GF-D8 (cell line): Measurements from ENCODE around the gene PARD3.
A peak's percentile ranks its signal among the peaks of the same experiment; 100 is the strongest.
"Not testable (repeated sequence)": the region's sequence is repeated elsewhere in the genome, so short reads cannot be mapped to it uniquely, and the experiment has no call there.

Experiments
- DNase-seq: peaks from one replicate; lab custom pipeline; 2025; lab: John Stamatoyannopoulos, UW

PARD3 gene

DNA sequence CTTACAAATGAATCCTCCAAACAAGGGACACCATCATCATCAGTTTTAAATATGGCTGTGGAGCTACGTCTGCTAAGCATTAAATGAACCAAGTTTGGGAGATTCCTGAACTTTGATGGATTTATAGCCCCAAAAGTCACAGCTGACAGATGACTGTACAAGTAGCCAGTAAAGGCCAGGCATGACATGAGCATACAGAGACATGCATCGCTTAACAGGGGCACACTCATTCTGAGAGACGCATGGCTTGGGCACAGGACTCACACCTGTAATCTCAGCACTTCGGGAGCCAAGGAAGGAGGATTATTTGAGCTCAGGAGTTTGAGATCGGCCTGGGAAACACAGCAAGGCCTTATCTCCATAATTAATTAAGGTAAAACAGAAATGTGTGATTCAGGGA is 166.2 kb downstream of the PARD3 start:
- DNase-seq = no peak

DNA sequence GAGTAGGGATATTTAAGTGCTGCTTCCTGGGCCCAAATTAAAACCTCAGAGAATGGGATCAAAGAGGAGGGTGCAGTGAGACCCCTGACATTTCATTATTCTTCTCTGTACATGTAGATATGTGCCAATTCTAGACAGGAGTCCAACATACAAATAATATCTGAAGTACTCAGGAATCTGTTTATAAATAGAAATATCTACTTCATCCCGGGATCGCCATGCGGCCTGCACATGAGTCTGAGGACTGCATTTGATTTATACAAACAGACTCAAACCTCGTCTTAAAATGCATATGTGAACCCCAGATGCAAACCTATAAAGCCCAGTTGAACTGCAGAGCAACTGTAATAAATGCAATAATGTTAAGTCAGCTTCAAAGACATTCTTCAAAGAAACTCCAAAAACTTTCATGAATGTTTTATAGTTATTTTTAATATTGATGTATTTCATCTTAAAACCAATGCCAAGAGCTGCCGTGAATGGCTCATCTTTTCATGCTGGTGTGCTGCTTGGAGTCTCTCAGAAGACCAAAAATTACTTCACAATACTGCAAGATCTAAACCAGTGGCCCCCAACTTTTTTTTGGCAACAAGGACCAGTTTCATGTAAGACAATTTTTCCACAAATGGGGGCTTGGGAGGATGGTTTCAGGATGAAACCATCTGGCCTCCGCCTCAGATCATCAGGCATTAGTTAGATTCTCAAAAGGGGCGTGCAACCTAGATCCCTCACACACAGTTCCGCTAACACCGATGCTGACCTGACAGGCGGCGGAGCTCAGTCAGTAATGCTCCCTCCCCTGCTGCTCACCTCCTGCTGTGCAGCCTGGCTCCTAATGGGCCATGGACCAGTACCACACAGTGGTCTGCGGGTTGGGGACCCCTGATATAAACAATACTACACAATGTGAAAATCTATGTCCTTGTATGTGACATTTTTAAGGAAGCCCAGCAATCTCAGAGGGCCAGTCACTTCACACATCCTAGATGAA is 166.9 kb downstream of the PARD3 start:
- DNase-seq = no peak

DNA sequence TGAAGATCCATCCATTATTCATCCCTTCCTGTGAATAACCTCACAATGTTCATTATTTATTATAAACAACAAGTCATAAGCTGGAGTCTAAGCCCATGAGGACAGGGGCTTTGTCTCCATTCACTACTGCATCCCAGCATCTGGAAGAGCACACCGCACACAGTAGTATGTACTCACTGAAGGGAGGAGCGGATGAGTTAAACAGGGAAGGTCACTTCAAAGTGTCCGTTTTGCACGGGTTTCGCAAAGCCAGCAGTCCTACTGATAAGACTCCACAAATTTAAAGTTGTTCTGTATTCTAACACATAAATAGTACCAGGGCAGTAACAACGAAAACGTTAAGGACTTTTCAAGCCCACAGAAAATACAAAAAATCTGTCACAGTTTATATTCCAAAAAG is 167.9 kb downstream of the PARD3 start:
- no peak for DNase-seq

DNA sequence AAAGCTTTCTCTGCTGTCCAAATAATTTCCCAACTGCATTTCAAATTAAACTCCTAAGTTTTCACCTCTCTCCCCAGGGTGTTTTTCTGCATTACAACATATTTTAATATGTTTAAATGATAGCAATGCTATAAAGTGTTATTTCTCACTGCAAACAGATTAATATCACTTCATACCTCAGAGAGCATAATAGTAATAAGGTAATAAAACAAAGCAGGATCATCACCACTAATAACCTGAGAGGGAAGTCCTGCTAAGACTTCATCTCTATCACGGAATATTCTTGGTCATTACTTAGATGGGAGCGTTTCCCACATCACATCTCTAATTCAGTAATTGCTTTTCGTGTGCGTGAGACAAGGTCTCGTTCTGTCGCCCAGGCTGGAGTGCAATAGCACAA is 168.8 kb downstream of the PARD3 start:
- no peak for DNase-seq

DNA sequence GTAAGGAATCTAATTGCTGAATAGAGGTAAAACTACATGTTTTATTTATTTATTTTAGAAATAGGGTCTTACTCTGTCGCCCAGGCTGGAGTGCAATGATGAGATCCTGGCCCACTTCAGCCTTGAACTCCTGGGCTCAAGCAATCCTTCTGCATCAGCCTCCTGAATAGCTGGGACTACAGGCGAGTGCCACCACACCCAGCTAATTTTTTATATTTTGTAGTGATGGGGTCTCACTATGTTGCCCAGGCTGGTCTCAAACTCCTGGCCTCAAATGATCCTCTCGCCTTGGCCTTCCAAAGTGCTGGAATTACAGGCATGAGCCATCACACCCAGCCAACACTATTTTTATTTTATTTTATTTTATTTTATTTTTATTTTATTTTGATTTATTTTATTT is 170.3 kb downstream of the PARD3 start:
- not testable (repeated sequence) for DNase-seq

DNA sequence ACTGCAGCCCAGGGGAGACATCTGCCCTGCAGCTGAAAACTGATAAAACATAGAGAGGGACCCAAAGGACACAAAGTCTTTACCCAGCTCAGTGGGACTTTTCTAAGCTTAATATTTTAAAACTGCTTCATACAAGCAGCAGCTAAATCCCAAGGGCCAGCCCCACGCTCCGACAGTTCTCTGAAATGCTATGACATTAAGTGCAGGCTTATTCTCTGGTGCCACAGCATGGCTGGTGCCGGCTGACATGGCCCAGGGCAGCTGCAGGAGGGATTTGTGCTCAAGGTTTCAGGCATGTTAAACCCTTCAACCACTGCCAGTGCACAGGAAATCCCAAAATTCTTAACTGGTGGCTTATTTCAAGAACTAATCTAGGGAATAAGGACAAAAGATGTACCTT is 170.9 kb downstream of the PARD3 start:
- no peak for DNase-seq

DNA sequence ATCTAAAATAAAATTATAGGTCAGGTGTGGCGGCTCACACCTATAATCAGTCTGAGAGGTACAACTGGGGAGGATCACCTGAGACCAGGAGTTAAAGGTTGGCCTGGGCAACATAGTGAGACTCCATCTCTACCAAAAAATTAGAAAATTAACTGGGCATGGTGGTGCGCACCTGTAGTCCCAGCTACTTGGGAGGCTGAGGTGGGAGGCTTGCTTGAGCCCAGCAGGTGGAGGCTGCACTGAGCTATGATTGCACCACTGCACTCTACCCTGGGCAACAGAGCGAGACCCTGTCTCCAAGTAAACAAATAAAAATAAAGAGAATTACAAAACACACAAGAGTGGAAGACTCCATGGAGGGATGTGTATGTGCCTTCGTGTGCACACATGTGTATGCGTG is 171.5 kb downstream of the PARD3 start:
- DNase-seq = no peak

DNA sequence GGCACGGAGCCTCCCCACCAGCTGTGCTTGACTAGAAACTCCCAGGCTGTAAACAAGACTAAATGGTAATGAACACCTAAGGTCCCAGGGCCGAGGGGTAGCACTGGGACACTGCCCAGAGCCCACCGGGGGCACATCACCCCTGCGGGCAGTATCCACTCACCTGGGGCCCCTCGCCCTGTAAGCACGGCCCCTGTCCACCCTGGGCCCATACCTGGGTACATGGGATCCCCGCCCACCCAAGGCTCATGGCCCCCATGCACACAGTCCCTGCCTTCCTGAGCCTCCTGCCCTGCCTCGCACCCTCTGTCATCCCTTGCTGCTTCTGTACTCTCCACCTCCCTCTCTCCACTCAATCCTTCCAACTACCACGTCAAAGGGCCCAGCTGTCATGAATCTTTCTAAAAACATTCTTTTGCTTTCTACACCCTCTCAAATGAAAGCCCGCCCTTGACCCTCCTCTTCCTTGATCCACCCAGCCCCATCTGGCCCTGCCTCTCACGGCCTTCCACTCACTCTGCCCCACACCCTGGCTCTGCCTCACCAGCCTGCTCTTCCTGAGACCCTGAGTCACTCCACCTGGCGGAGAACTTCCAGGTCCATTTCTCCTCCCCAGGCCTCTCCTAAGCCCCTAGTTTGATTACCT is 173.1 kb downstream of the PARD3 start:
- DNase-seq = no peak

DNA sequence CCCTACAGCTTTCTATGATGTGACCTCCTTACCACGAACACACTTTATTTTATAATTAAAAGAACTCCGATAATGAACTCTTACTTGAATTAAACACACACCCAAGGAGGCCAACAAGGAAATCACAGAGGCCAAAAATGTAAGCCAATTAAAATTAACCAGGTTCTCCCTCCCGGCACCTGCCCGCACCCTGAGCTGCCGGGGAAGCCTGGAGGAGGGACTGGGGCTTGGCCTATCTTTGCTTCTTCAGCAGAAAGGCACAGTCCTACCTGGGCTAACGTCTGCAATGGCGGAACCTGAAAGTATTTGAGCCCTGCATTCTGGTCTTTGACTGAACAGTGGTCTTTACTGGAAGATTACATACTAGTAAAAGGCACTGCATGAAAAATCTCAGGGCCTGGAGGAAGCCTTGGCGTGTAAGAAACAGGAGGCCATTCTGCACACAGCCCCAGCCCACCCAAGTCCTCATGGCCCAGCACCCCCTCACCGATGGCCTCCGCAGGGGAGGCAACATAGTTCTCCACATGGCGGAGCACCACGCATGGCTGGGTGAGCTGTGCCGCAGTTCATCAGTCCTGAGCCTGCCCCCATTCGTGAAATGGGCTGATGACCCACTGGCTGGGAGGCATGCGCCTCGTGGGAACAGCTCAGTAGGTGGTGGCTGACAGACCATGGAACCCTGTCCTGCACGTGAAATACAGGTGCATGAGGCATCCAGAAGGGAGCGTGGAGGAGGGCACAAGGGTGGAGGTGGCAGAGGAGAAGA is 173.8 kb downstream of the PARD3 start:
- no peak for DNase-seq

DNA sequence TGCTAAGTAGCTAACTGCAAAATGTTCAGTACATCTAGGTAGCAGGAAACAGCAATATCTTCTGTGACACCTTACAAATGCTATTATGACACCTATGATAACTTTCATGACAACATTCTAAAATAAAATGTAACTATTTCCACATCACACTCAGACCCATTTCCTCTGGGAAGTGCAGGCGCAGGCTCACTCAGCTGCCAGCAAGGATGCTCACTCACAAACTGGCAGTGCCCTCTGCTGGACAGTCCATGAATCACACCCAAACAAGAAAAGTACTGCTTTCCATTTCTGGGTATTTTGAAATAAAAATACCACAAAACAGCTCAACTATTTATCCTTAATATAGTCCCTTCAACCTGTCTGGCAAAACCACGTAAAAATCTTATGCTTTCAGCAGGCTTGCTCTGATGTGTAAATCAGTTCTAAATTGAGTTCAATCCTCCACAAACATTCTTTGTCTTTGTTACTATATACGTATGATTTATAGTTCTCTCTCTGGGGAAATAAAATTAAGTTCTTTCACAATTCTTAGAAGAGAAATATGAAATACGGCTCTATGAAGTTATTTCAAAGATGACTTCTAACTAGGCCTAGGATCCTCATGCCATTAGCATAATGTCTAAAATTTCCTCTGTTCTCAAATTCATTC is 176.6 kb downstream of the PARD3 start:
- DNase-seq = peak; percentile 1

DNA sequence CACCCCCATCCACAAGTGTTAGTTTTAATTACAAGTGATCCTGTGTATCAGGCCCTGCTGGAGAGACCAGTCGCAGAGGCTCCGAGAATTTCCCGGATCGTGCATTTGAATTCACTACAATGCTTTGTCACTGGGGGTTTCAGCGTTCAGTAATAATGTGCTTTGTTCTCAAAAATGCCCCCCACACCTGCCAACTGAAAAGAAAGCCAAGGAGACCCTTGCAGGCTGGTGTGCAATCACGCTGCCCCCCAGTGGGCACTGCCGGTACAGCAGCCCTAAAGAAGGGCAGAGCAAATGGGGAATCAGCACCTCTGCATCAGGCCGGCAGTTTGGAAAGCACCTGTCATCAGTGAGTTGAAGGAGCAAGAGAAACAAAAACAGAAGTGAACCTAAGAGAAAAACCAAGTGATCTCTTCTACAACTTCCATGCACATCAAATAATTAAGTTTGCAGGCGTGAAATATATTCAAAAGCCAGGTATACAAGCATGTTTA is 177.6 kb downstream of the PARD3 start:
- DNase-seq = no peak

DNA sequence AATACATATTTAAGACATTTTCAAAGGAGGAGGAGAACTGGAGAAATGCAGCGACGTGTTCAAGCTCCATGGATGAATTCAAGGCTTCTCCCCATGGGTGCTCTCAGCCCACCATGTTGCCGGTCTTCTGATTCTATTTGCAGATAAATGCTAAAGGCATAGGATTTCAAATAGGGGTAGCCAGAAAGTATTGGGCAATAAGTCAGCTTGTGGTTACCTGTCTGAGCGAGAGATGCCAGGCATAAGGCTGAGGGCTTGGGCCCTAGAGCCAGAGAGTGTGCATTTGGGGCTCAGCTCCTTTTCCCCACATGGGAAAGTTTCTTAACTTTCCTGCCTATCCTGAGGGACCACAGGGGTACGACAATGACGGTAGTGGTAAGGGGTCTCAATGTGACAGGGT is 180.0 kb downstream of the PARD3 start:
- no peak for DNase-seq

DNA sequence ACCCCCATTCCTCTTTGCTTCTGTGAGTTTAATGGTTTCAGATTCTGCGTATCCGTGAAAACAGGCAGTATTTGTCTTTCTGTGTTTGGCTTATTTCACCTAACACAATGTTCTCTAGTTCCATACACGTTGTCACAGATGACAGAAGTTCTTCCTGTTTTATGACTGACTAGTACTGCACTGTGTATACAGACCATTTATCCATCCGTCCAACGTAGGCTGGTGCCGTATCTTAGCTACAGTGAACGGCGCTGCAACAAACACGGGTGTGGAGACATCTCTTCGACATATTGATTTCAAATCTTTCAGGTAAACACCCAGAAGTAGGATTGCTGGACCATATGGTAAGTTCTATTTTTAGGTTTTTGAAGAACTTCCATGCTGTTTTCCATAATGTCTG is 181.7 kb downstream of the PARD3 start:
- DNase-seq = no peak

DNA sequence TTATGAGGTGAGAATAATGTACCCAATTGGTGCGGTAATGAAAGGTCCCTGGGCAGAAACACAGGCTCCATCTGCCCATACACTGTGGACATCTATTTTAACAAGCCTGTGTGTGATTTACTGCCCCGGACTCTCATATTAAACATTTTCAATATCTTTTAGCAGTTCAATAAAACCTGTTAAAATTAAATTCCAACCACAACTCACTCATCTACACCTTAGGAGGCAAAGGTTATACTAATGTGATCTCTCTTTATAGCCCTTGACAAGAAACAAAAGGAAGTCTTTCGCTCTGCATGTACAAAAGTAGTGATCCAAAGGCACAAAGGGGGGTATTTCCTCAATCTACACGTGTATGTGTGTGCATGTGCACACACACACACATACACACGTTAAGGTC is 186.0 kb downstream of the PARD3 start:
- no peak for DNase-seq

DNA sequence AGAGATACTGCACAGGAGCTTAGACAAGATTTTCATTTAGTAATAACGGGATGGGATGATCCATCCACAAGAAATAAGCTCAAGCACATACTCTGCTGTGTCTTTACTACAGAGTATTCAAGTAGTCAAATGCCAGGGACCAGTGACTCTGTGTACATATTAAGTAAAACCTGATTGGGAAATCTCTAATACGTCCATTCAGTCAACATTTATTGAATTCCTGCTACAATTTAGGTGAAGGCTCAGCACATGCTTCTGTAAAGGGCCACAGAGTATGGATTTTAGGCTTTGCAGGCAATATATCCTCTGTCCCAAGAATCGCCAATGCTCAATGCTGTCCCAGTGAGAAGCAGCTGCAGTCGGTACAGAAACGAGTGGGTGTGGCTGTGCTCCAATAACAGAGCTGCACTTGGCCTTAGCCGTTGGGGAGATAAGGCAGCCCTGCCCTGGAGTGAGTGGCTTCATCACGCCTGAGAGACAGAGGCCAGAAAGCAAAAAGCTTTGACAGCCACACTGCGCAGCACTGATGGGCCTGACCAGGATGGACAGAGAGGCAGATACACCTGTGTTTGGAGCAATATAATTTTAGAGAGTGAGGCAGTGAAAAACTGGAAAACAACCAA is 186.8 kb downstream of the PARD3 start:
- no peak for DNase-seq

DNA sequence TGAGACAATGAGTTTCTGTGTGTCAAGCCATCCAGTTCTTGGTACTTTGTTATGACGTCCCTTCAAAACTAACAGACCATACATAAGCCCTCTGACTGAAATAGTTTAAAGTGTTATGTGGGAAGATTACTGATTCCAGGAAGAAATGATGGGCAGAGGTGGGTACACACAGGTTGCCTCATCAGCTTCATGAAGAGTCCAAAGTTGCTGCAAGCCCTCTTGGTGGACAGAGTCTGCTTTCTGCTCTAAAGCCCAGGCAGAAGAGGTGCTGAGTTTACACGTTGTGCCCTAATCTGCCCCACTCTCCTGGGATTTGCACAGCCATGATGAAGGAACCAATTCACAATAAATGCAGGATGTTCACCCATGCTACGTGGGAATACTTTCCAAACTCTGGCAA is 187.4 kb downstream of the PARD3 start:
- DNase-seq = no peak

DNA sequence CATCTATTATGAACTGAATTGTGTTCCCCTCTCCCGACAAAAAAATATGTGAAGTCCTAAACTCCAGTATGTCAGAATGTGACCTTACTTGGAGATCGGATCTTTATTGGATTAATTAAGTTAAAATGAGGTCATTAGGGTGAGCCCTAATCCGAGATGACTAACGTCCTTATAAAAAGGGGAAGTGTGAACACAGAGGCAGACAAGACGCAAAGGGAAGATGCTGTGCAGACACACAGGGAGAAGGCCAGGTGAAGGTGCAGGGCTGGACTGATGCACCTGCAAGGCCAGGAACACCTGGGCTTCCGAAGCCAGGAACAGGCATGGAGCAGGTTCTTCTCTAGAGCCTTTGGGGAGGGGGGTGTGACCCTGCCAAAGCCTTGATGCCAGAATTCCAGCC is 187.8 kb downstream of the PARD3 start:
- DNase-seq = no peak

DNA sequence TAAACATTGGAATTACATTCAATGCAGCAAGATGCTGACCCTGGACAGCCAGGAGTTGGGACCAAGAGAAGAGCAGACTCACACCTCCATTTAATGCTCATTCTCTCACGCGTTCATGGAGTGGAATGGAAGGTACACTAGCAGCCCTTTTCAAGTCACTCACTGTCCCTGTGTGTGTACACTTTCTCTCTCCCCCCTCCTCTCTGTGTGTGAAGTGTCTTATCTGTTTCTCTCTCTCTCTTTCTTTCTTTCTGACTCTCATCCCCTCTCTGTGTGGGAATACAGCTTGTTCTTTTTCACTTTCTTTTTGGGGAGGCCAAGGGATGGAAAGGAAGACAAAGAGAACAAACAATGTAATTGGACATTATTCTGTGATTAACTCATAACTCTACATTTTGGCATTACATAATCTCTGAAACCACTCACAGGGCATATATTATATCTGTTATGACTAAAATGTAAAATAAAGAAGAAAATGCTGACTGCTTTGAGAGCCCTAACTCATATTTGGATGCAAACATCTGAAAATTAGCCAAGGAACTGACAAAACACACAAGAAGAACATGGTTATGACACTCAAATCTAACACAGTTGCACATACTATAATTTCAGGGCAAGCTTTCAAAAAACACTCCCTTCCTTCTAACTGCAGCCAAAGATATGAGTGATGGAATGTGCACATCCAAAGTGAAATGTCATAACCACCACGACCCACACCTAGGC is 188.8 kb downstream of the PARD3 start:
- no peak for DNase-seq

DNA sequence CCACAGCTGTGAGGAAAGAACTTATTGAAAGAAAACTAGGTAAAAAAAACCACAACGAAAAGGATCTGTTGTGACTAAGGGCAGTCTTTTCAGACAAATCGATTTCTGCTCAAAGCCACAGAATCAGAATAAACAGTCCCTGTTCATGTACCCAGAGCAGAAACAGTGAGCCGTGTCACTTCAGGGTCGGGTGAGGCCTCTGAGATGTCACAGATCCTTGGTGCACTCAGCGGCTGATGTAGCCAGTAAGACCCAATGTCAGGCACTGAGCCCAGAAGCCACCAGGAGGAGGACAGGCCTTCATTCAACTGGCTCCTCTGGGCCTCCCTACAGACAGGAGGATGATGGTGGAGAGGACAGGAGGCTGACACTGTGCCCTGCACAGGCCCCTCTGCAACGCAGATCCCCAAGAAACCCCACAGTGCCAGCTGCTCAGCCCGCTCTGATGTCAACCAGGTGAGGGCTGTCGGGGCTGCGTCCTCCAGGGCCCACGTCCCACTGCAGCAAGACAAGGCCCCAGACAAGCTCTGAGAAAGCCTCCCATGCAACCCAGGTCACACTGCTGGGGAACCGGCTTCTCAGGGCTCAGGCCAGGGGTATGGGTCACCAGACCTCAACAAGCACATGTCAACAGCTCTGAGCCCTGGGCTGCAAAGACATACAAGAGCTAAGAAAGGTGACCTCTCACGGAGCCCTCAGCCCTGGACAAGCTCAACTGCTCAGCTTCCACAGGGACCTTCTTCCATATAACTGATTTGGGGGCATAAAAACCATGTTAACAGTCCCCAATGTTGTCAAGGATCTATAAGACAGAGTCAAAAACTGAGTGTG is 190.6 kb downstream of the PARD3 start:
- no peak for DNase-seq

DNA sequence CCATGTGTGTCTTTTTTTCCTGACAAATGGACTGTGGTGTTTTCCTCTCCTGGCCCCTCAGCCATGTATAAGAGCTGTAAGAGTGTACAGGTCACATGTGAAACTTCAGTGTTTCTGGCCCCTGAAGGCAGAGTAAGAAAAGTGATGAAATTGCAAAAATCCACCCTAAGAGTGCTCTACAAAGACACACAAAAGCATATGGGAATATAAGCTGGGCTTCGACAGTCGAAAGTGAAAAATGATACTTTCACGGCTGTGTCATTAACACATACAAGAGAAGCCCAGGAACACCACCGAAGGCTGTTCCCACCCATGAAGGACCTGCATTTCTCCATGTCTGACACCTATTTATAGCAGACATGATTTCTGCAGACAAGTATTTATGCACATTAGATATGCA is 192.2 kb downstream of the PARD3 start:
- no peak for DNase-seq
